H1 (cell line): ENCODE measurements around the gene STK36.

ENCODE experiments used
- CTCF ChIP-seq, 3 experiments: IDR thresholded peaks; 1 replicate in 2 of 3; 2 replicates in 1 of 3; pipeline versions ENCODE4 v1.5.1 to v1.6.1; 2011; ENCODE audit warnings: low read length in 3 of 3, mild to moderate bottlenecking in 3 of 3, inconsistent platforms in 2 of 3, low read depth in 1 of 3, moderate library complexity in 1 of 3; ENCODE audit not compliant: insufficient read depth in 1 of 3; ENCODE audit errors: control extremely low read depth in 1 of 3
- EZH2 ChIP-seq: fragments of 200-600 bp; sonication (generic); IDR thresholded peaks from 2 replicates; pipeline ENCODE4 v1.7.1; 2012; ENCODE audit warnings: low read depth, mild to moderate bottlenecking, moderate library complexity, low read length, inconsistent platforms; ENCODE audit not compliant: severe bottlenecking
- KDM5A ChIP-seq: fragments of 200-600 bp; IDR thresholded peaks from 2 replicates; pipeline ENCODE4 v1.7.1; 2012; ENCODE audit warnings: mild to moderate bottlenecking, low read length, inconsistent platforms, mixed read lengths
- POLR2A ChIP-seq, 2 experiments: IDR thresholded peaks; 1 replicate in 1 of 2; 2 replicates in 1 of 2; pipeline ENCODE4 v1.6.1; 2011; ENCODE audit warnings: low read depth in 2 of 2, low read length in 2 of 2, mild to moderate bottlenecking in 2 of 2; ENCODE audit errors: control extremely low read depth in 1 of 2
- SIN3A ChIP-seq, 2 experiments: IDR thresholded peaks in 1 of 2; conservative IDR thresholded peaks in 1 of 2; 2 replicates each; pipeline ENCODE4 v1.6.1; 2011 to 2012; ENCODE audit warnings: low read length in 2 of 2, improper control_type of control experiment in 1 of 2, low read depth in 1 of 2, mild to moderate bottlenecking in 1 of 2

- TF ChIP-seq SIN3A (conservative IDR thresholded peaks at IDR 0.05 in 1 of 2, IDR thresholded peaks at IDR 0.05 in 1 of 2; ENCODE audit: low read depth in 1 of 2, low read length in 2 of 2) = no peak
- TF ChIP-seq POLR2A (IDR thresholded peaks at IDR 0.05; ENCODE audit: control extremely low read depth in 1 of 2, low read depth in 2 of 2, low read length in 2 of 2) = no peak
- TF ChIP-seq CTCF (IDR thresholded peaks at IDR 0.05; ENCODE audit: control extremely low read depth in 1 of 3, insufficient read depth in 1 of 3, low read depth in 1 of 3, low read length in 3 of 3) = no peak
- TF ChIP-seq EZH2 = no peak
- TF ChIP-seq KDM5A = no peak
Measured at GRCh38 chr2:218745559-218746469, 73.9 kb downstream of the STK36 start.
